NCI-H1417 (cell line): ENCODE data around the gene RPS17.
"Not testable (repeated sequence)": the region's sequence is repeated elsewhere in the genome, so short reads cannot be mapped to it uniquely, and the experiment has no call there.

ENCODE experiments used
- DNase-seq, 3 experiments: peaks; one replicate each; lab custom pipeline; 2025; lab: John Stamatoyannopoulos, UW

Gene RPS17

GRCh38 chr15:82545478-82545877, 5.2 kb upstream of the RPS17 start:
- DNase-seq, result no peak

GRCh38 chr15:82545002-82545401, 4.7 kb upstream of the RPS17 start:
- DNase-seq, result no peak

- no peak for DNase-seq
Observed at GRCh38 chr15:82544431-82544830, 4.2 kb upstream of the RPS17 start.

GRCh38 chr15:82543160-82543559, 2.9 kb upstream of the RPS17 start:
- DNase-seq, result no peak

GRCh38 chr15:82540984-82541431, 751 bp upstream of the RPS17 start:
- DNase-seq, result no peak

GRCh38 chr15:82539691-82540054, 584 bp downstream of the RPS17 start:
- DNase-seq, result no peak

GRCh38 chr15:82538961-82539690, 1.1 kb downstream of the RPS17 start:
- DNase-seq, result no peak

GRCh38 chr15:82537351-82537908, 2.8 kb downstream of the RPS17 start:
- DNase-seq, result no peak

GRCh38 chr15:82536409-82537350, 3.6 kb downstream of the RPS17 start:
- DNase-seq, result no peak

GRCh38 chr15:82535566-82536408, 4.5 kb downstream of the RPS17 start:
- DNase-seq, result no peak

- DNase-seq, result not testable (repeated sequence)
Observed at GRCh38 chr15:82535151-82535550, 5.1 kb downstream of the RPS17 start.

GRCh38 chr15:82534457-82534861, 5.8 kb downstream of the RPS17 start:
- not testable (repeated sequence) for DNase-seq

GRCh38 chr15:82533801-82534200, 6.5 kb downstream of the RPS17 start:
- no peak for DNase-seq

- DNase-seq, result no peak
Observed at GRCh38 chr15:82532991-82533481, 7.2 kb downstream of the RPS17 start.

GRCh38 chr15:82532383-82532990, 7.8 kb downstream of the RPS17 start:
- DNase-seq, result no peak

- DNase-seq, result no peak
Observed at GRCh38 chr15:82531496-82532382, 8.5 kb downstream of the RPS17 start.

GRCh38 chr15:82530606-82531379, 9.5 kb downstream of the RPS17 start:
- no peak for DNase-seq

GRCh38 chr15:82530006-82530405, 10.3 kb downstream of the RPS17 start:
- DNase-seq, result no peak

GRCh38 chr15:82513587-82513986, 26.7 kb downstream of the RPS17 start:
- not testable (repeated sequence) for DNase-seq
